HG03095 (cell line): ENCODE data around the gene RPUSD4.
"Not testable (repeated sequence)": the region's sequence is repeated elsewhere in the genome, so short reads cannot be mapped to it uniquely, and the experiment has no call there.

ENCODE experiments used
- ATAC-seq: cut with Tn5 transposase; IDR thresholded peaks from one replicate; pipeline ENCODE4 v1.9.1; 2021; ENCODE audit warnings: moderate library complexity; ENCODE audit not compliant: unreplicated experiment

RPUSD4 gene, protein sequence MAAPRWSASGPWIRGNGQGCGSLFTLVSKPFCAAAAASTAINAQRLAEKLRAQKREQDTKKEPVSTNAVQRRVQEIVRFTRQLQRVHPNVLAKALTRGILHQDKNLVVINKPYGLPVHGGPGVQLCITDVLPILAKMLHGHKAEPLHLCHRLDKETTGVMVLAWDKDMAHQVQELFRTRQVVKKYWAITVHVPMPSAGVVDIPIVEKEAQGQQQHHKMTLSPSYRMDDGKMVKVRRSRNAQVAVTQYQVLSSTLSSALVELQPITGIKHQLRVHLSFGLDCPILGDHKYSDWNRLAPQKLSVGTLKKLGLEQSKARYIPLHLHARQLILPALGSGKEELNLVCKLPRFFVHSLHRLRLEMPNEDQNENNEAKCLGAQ

DNA sequence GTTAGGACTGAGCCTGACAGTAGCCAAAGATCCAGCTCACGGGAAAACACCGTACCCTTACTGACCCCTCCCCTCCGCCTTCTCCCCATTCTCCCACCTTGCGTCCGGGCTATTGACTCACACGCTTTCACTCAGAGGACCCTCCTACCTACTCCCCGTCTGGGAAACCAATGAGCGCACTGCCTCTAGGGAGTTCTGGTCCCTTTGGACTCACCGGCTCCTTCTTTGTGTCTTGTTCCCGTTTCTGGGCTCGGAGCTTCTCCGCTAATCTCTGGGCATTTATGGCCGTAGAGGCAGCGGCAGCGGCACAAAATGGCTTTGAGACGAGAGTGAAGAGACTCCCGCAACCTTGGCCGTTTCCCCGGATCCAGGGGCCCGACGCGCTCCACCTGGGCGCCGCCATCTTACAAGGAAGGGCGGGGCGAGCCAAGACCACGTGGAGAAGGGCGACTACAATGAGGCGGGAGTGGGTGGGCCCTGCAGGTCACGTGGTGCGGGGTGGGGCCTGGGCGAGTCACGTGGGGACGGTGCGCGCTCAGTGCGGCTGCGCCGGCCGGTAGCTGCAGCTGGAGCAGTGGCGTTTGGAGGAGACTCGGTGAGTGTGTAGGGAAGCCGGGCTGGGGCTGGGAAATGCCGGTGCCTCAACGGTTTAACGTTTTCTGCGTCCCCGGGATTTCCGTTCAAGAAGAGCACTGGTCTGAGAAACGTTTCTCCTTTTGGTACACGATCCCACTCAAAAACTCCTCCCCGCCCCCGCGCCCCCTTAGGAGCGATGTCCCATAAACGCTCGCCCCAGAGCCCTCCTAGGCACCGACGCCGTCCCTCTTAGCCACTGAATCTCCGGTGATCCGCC is at the start of gene RPUSD4, which contains the start of gene FAM118B:
TSS of gene RPUSD4 (minus strand) at position 415 of the 853 bp plus-strand sequence. CDS start at position 403, 12 bp downstream.
TSS of gene FAM118B (plus strand) at position 547 of the 853 bp plus-strand sequence. CDS start 23,220 bp downstream, outside the sequence.
- ATAC-seq: peak; percentile 97

DNA sequence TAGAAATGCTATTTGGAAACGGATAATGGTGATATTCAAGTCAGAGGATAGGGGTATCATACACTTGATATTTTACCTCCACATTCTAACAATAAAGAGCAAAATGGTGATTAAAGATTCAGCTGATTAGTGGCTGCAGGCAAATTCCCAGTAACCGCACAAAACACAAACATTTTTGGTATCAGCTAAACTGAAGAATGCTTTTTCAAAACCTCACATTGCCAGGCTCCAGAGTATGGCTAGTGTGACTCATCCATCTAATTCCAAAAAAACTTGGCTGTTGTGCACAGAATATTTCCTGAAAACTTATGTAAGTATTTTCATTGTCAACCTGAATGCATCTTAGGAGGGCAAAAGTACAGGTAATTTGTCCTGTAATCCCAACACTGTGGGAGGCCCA is 46.3 kb upstream of the RPUSD4 start:
- ATAC-seq: no peak

DNA sequence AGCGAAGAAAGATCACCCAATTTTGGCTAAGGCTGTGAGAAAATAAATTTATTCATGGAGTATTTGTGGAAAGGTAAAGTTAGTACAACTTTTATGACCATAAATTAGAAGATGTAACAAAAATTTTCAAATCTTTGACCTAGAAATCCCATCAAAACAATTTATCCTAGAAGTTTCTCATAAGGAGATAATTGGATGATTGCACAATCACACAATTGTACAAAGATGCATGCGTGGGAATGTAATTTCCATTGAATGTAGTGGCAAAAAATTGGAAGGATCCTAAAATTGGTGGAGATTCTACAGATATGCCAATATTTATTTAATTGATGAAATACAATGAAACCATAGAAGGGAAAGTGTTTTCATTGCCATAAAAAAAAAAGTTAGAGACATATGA is 45.7 kb upstream of the RPUSD4 start:
- ATAC-seq: no peak

DNA sequence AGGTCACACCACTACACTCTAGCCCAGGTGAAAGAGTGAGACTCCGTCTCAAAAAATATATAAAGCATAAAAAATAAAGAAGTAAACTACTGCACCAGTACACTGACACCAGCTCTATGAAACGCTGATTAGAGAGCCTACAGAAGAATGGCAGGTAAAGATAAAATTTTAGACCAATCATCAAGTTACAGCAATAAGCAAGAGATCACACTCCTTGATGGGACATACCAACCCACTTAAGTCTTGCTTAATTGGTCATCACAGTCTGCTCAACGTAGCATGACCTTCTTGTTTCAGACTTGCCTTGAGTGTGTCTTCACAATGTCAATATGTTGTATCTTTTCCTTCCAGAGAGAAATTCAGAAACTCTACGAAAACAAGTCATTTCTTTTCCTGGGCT is 44.8 kb upstream of the RPUSD4 start:
- no peak for ATAC-seq

DNA sequence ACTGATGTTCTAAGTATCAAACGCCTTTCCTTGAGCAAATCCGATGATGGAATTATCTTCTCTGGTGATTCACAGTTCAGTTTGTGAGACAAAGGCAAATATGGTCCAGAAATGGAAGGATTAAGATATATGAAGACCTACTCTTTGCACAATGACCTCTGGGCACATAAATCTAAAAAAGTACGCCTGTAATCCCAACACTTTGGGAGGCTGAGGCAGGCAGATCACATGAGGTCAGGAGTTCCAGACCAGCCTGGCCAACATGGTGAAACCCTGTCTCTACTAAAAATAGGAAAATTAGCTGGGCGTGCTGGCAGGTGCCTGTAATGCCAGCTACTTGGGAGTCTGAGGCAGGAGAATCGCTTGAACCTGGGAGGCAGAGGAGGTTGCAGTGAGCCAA is 44.1 kb upstream of the RPUSD4 start:
- ATAC-seq: not testable (repeated sequence)

DNA sequence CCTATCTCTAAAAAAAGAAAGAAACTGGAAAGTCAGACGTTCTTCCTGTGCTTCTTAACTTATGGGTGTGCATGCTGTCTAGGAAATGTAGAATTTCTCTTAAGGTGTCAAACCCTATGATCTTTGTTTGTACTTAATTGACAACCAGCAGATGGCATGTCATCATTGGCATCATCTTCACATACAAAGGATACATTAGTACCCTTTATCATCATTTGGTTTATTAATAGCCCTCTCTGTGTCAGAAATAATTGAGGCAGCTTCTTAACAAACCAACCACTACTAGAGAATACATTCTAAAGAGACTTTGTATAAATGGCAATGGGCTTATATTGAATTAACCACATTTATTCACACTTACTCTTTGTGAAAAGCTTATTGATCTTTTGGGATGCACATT is 43.4 kb upstream of the RPUSD4 start:
- ATAC-seq: no peak

DNA sequence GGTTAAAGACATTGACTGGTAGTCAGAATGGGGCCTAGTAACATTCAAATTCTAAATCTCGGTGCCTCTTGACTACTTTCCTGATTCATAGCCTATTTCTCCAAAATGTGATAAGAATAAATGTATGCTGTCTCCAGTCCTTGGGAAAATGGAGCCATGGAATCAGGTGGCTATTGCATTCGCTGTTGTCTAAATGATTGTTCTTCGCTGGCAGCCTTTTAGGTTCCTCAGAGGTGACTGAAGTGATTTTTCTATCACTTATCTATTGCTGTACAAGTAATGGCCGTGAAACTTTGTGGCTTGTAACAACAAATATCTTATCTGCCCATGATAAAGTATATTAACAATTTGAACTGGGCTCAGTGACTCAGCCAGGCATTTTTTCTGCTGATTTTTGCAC is 41.8 kb upstream of the RPUSD4 start:
- no peak for ATAC-seq

DNA sequence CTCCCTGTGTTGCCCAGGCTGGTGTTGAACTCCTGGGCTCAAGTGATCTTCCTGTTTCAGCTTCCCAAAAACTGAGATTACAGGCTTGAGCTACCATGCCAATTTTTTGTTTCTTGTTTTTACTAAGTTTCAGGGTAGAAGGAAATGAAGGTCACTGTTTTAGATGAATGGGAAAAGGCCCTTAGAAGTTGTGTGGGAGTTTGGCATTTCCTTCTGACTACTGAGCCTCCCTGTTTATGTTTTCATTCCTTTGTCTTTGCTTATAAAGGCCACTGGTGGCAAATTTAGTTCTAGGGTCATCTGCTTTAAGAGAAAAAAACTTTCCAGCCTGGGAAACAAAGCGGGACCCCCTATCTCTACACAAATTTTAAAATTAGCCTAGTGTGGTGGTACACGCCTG is 35.2 kb upstream of the RPUSD4 start:
- ATAC-seq: no peak

DNA sequence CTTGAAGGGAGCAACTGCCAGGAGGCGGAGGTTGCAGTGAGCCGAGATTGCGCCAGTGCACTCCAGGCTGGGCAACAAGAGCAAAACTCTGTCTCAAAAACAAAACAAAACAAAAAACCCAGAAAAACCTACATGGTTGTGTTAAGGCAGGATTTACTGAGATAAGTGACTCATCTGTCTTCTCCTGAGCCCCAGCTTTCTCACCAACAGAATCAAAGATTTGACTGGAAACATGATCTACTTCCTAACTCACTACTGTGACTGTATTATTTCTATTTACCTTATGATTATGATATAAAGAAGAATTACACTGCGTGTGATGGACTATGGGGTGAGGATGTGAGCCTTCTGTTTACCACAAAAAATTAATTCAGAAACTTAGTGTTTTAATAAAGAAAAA is 21.9 kb upstream of the RPUSD4 start:
- no peak for ATAC-seq

DNA sequence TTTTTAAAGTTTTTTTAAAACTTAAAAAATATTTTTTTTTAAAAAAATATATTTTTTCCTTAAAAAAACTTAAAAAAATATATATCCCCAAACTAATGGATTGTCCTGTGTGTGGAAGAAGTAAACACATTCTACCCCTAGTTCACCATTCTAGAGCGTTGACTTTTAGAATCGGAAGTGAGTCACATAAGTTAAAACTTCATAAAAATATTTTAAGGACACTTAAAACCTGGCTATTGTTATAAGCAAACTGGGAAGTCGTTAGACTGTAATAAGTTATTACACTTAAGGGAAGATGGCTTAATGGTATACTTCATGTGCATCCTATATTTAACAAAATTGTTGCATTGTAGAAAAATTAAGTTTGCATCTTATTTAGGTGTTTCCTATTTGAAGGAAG is 21.2 kb upstream of the RPUSD4 start:
- ATAC-seq: no peak

DNA sequence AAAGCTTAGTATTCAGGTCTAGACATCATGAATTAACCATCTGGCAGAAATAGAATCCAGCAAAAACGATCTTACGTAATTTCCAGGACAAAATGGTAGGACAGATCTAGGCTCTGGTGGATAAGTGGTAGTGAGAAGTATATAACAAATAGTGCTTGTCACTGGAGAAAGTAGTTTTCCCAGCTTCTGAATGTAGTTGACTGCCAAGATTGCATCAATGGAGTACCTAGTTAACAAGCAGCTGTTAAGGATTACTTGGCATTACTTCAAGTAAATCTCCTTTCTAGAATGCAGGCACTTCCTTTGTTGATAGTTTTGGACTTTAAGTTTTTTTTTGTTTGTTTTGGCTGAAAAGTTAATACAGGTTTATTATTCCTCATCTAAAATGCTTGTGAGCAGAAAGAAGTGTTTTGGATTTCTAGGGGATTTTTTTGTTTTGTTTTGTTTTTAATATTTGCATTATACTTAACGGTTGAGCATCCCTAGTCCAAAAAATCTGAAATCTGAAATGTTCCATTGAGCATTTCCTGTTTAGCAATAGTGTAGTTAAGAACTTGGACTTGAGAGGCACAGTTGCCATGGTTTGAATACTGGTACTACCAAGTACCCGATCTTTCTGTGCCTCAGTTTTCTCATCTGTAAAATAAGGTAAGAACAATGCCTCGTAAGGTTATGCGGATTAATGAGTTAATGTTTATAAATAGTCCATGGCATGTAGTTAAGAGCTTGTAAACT is 20.4 kb upstream of the RPUSD4 start:
- no peak for ATAC-seq

DNA sequence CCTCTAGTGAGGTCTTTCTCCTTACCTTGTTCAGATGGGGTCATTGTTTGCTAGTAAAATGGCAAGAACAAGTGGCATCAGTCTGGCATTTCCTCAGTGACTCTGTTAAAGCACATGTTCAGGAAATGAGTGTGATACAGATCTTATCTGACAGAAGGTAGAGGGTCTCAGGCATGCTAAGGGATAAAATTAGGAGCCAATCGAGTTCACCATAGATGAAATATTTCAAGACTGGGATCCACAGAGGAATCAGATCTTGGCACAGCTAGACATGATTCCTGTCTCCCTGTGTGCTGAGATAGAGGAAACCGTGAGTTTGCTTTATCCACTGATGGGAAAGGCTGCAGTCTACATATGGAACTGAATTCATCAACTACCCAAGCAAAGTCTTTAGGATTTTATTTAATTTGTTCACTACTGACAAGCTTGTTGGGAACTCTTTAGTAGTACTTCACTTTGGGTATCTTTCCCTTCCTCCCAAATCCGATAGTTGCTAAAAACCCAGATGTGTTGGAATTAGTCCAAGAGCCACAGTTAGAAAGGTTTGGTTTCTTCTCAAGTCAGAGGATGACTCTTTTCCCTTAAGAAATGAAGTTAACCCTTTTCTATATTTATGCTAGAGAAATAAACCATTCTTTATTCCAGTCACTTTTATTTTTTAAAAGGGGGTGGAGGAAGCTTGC is 18.5 kb upstream of the RPUSD4 start:
- ATAC-seq: no peak

DNA sequence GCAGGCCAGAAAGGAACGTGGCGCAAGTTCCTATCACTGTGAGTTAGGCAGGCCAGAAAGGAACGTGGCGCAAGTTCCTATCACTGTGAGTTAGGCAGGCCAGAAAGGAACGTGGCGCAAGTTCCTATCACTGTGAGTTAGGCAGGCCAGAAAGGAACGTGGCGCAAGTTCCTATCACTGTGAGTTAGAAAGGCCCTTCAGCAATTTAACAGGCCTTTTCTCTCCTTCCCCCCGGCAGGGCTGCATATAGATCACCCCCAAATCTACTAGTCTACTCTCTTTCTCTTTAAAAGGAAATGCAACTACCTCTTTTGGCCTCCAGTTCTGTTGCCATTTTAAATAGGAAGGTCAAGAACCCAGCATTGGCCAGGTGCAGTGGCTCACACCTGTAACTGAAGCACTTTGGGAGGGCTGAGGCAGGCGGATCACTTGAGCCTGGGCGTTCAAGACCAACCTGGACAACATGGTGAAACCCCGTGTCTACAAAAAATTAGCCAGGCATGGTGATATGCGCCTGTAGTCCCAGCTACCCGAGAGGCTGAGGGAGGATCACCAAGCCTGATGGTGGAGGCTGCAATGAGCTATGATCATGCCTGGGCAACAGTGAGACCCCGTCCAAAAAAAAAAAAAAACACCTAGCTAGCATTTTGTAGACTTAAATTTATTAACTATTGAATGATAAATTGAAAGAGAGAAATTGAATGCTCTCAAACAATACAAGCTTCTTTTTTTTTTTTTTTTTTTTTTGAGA is 15.1 kb upstream of the RPUSD4 start:
- no peak for ATAC-seq

DNA sequence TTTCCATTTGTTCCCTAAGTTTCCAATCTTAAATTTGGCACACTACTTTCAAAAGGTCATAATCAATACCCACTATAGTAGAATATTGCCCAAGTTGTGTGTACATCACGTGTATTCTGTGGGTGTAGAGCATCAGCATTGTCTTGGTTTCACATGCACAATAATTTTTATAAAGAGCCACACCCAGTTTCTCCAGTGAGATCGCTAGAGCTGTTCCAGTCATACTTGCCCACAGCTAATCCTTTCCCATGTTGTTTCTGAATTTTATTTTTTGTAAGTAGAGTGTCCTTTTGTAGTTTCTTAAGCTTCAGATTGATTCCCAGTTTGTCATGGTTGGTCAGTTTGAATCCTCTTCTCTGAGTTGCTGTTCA is 13.8 kb upstream of the RPUSD4 start:
- no peak for ATAC-seq

DNA sequence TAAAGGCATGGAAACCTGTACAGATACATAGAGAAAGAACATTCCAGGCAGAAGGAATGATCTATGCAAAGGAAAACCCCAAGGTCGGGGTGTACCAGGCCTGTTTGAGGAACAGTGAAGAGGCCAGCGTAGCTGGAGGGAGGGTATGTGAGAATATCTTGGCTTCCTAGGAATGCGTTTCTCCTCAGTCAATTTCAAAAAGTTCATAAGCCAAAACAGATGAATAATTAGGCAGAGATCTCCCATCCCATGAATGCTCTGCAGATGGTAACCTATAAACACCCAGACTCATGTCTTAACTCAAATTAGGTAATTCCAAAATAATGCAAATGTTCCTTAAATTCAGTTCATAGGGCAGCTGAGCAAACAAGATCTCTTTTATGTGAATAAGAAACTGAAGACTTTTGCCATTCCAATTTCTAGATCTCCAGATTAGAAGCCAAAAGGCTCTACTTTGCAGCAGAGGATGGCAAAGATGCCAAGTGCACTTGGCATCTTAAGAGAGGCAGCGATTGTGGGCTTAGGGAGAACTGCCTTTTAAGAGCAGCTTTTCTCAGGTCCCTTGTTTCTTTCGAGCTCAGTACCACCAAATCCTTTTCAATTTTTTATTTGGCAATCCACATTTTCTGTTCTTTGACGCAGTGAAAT is 13.3 kb upstream of the RPUSD4 start:
- ATAC-seq: no peak

DNA sequence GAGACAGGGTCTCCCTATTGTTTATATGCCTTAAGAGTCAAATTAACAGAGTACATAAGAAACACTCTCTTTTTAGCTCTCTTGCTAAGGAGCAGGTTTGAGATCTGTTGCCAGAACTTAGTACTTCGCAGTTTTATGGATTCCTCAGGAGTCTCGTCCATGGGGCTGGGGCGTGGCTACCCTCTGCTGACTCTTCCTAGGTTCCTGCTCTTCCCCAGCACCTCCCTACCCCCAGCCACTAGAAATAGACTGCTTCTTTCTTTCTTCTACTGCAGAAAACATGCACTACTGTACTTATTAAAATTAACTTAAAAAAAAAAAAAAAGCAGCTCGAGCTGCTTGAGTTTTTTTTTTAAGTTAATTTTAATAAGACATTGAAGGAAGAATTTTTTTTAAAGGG is 8.1 kb upstream of the RPUSD4 start:
- ATAC-seq: no peak

DNA sequence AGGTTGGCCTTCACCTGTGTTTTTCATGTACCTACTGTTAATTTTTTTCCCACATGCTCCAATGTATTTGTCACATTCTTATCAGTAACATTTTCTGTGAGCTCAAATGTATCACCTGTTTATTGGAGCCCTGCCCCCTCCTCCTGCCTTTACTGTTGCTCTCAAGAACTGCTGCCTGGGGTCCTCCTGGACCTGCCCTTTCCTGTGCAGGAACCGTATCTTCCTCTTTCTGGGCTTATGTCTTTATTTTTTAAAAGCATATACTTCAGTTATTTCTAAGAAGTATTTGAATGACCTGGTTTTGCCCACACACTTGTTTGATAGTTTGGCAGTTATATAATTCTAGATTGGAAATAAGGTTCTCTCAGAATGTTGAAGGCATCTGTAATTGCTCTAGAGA is 6.0 kb upstream of the RPUSD4 start:
- no peak for ATAC-seq

DNA sequence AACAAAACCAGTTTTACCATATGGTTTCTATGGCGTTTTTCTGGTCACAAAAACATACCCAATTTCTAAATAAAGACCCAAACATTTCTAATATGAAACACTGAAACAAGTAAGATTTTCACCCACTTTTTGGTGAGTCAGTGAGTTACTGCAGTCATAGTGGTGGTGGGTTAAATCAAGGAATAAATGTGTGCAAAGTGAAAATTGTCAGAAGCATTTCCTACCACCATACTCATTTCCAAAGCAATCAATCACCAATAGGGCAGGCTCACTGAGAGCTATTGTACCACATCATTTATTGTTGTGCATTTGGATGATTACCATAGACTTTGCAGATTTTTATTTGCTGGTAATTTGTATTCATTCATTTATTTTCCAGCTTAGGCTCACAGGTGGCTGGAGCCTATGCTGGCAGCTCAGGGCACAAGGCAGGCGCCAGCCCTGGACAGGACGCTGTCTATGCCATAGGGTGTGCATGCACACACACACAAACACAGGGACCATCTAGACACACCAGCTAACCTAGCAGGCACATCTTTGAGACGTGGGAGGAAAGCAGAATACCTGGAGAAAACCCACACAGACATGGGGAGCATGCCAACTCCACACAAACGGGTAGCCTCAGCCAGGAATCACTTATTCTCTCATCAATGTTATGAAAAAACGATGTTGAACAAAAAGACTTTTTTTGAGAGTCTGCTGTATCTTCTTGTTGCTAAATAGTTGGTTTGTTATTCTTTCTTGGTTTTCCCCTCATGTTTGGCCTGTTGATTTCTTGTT is 5.3 kb upstream of the RPUSD4 start:
- ATAC-seq: no peak

DNA sequence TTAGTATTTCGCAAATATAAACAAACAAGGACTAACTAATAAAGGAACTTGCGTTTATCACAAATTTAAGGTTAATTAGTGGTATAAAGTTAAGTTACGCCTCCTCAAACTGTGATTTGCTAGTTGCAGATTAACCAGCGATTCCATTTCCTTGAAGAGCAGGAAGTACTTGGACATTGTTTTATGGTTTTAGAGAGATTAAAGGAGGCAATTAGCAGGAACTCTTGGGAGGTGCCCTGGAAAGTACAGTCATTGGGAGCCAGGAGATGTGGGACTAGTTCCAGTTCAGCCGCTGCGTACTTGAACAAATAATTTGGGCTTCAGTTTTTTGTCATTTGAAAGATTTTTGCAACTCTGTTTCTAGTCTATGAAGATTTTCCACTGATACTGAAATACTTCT is 3.4 kb upstream of the RPUSD4 start:
- ATAC-seq: no peak
